Psoas muscle (tissue), 8 donors: Measurements from ENCODE around the gene MLKL. TPM values are rescaled to one million over a fixed set of nuclear protein-coding genes. Genes with fewer than 3 reads are reported as not detected.

Experiments
- ATAC-seq, 4 donors: fragments of 200-7000 bp; cut with Tn5 transposase; one replicate each; pipeline ENCODE4 v1.9.1; 2020; ENCODE audit warnings: moderate library complexity in 3 of 4, mild to moderate bottlenecking in 2 of 4
- DNase-seq, 2 donors: peaks; one replicate each; pipeline ENCODE4 v3.0.0-alpha.2; 2020
- H3K27ac ChIP-seq: fragments of 200-600 bp; one replicate; pipeline ENCODE4 v1.8.0; 2022
- H3K27me3 ChIP-seq, 3 donors: fragments of 200-600 bp in 1 of 3; one replicate each; pipeline versions ENCODE4 v1.6.1 to v1.8.0; 2013 to 2022; ENCODE audit warnings: low read length in 2 of 3, mild to moderate bottlenecking in 2 of 3, moderate library complexity in 1 of 3; ENCODE audit not compliant: insufficient read depth in 3 of 3
- H3K36me3 ChIP-seq, 2 donors: fragments of 200-600 bp in 1 of 2; one replicate each; pipeline versions ENCODE4 v1.6.1 to v1.8.0; 2013 to 2022; ENCODE audit warnings: low read depth in 1 of 2, mild to moderate bottlenecking in 1 of 2, moderate library complexity in 1 of 2; ENCODE audit not compliant: insufficient read depth in 1 of 2
- H3K4me1 ChIP-seq: fragments of 200-600 bp; one replicate; pipeline ENCODE4 v1.8.0; 2022
- H3K4me3 ChIP-seq: fragments of 200-600 bp; one replicate; pipeline ENCODE4 v1.8.0; 2022; ENCODE audit warnings: mild to moderate bottlenecking
- H3K9me3 ChIP-seq: fragments of 200-600 bp; one replicate; pipeline ENCODE4 v1.8.0; 2022
- CTCF ChIP-seq: fragments of 200-600 bp; IDR thresholded peaks from one replicate; pipeline ENCODE4 v1.8.0; 2022; ENCODE audit warnings: antibody characterized with exemption
- WGBS, 3 donors: extraction: QIAGEN DNeasy Blood & Tissue Kit; methylation state at CpG; one replicate each; pipeline versions ENCODE4 v1.1.6 to v1.1.7; 2013; 5-methylcytosine and 5-hydroxymethylcytosine counted together
- intact Hi-C, 2 donors: fragments of 100-400 bp; cut with DNase I; formaldehyde crosslinking; loops; one replicate each; pipeline versions ENCODE4 v1.11.0 to v1.14.2; 2022
- polyA plus RNA-seq, 3 donors: library from polyadenylated mRNA; stranded (reverse); fragments of 200-250 nt; gene quantifications; one replicate each; pipeline ENCODE4 v1.2.3, GENCODE V29; 2013
- total RNA-seq, 4 donors: library from RNA; stranded (reverse); fragmentation: NEBNext Ultra II Directional in 2 of 4; extraction: Animal tissue kit (Norgen Biotek cat#: 25700) in 2 of 4; gene quantifications; one replicate each; pipeline versions ENCODE4 v1.2.1 to v1.2.4, GENCODE V29; 2021 to 2023
- donor health status: healthy with polysubstance abuse.
- donor health status: DM: no; HTN: no; CAD: no; lungs with moderate emphysema.
- donor health status: Bipolar disorder and iron deficiency.
- donor health status: healthy.
- donor health status: DM: yes; HTN: yes; CAD: no.
- donor health status: DM: no; HTN: no; CAD: no.
- donor health status: DM: no; HTN: no; CAD: no.
- donor health status: DM: yes; HTN: yes; CAD: no.

The MLKL gene
- total and polyA plus RNA-seq, 7 donors = 0.56 to 3.4 (median 2.2) TPM

GRCh38 chr16:74649839-74650504, 50.7 kb downstream of the MLKL start:
- Histone ChIP-seq H3K36me3 (peaks cover 10 to 62% of the 10 kb centered on the region in 2 donors), H3K4me3 (no peak overlapping the region), H3K27ac (no peak overlapping the region), H3K27me3 (no peaks in the 10 kb centered on the region), H3K9me3 (no peaks in the 10 kb centered on the region), H3K4me1 (no peaks in the 10 kb centered on the region)
- intact Hi-C loops = no loop called here
- no peak for DNase-seq
- ATAC-seq = no peak
- no peak for TF ChIP-seq CTCF
- WGBS, 3 donors = 77 to 85% (median 81%) methylated on average over 1 of the region's 1 CpG

DNA sequence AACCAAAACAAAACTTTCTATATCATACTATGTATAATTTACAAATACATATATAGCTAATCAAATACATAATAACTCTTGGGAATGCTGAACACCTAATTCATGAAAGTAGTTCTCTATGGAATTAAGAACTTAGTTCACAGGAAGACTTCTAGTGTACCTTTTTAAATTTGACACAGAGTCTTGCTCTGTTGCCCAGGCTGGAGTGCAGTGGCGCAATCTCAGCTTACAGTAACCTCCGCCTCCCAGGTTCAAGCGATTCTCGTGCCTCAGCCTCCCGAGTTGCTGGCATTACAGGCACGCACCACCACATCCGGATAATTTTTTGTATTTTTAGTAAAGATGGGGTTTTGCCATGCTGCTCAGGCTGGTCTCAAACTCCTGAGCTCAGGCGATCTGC, 58.7 kb downstream of the MLKL start:
- peaks cover 2 to 85% of the 10 kb centered on the region in 2 donors for H3K36me3 ChIP-seq
- intact Hi-C loops = no loop called here
- WGBS, 3 donors = 97 to 98% (median 97%) methylated on average over 8 of the region's 8 CpGs
- no peak overlapping the region for H3K4me3 ChIP-seq
- ATAC-seq (no peak), DNase-seq (no peak)
- TF ChIP-seq CTCF = no peak
- H3K4me1 ChIP-seq = no peaks in the 10 kb centered on the region
- H3K9me3 ChIP-seq = no peaks in the 10 kb centered on the region
- no peak overlapping the region for H3K27ac ChIP-seq
- no peaks in the 10 kb centered on the region for H3K27me3 ChIP-seq

DNA sequence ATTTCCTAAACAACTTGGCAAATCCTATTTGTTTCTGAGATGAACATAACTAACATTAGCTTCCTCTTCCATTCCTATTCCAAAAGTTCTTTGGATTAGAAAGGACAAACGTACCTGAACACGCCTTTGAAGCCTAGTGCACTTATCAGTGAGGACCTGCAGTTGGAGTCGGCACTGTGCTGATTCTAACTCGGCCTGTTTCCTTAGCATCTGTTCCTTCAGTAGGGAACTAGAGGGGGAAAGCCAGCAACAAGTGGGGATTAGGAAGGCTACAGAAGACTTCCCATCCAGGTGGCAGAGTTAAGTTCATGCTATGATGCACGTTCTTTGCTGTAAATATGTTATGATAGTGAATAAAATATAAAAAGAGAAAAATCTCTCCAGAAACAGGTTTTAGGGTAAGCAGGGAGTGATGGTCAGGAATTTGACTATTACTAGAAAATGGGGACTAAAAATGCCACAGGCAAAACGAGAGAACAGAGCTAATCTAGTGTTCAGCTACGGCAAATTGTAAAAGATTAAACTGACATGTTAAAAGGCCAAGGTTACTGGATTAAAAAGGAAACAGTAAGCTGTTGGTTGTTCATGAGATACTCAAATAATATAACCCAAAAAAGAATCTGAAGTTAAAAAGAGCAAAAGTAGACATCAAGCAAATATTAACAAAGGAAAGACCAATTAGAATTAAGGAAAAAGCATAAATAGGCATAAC, 62.8 kb downstream of the MLKL start:
- H3K9me3 ChIP-seq = no peaks in the 10 kb centered on the region
- intact Hi-C loops = no loop called here
- no peaks in the 10 kb centered on the region for H3K27me3 ChIP-seq
- WGBS, 3 donors = 80 to 89% (median 84%) methylated on average over 7 of the region's 7 CpGs
- no peaks in the 10 kb centered on the region for H3K4me1 ChIP-seq
- H3K27ac ChIP-seq = no peak overlapping the region
- no peak overlapping the region for H3K4me3 ChIP-seq
- peaks cover 2 to 83% of the 10 kb centered on the region in 2 donors for H3K36me3 ChIP-seq
- TF ChIP-seq CTCF = no peak
- ATAC-seq (no peak), DNase-seq (no peak)

- no peak for TF ChIP-seq CTCF
- ATAC-seq (no peak), DNase-seq (no peak)
- Histone ChIP-seq H3K36me3 (peaks cover 2 to 93% of the 10 kb centered on the region in 2 donors), H3K27ac (no peak overlapping the region), H3K4me3 (no peak overlapping the region), H3K27me3 (no peaks in the 10 kb centered on the region), H3K9me3 (no peaks in the 10 kb centered on the region), H3K4me1 (no peaks in the 10 kb centered on the region)
- intact Hi-C loops = no loop called here
- WGBS, 3 donors = 76 to 87% (median 78%) methylated on average over 5 of the region's 5 CpGs
Observed at GRCh38 chr16:74635303-74635702, 65.4 kb downstream of the MLKL start.
